ENCODE measurements around the gene EFNB1.

EFNB1 gene

DNA sequence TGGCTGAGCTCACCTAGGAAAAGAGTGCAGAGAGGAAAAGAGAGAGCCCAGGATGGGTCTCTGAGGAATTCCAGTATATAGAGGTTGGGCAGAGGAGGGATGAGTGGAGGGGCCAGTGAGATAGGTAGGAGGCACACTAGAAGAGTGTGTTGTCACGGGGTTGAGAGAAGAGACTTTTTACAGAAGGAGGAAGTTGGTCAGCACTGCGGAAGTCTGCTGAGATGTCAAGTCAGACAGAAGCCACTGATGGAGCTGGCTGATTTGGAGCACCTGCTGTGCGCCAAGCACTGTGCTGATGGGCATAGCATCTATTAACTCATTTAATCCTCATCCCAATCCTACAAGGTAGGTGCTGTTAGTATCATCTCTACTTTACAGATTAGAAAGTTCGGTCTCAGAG is 60.4 kb downstream of the EFNB1 start:
- H3K36me3 ChIP-seq (ENCODE audit: control insufficient read depth in 2 of 2, insufficient read depth in 2 of 2, low read length in 2 of 2): no peaks in the 10 kb centered on the region
- no peaks in the 10 kb centered on the region for H3K9me3 ChIP-seq (ENCODE audit: control insufficient read depth in 2 of 2, low read length in 2 of 2)
- H3K4me1 ChIP-seq (ENCODE audit: control insufficient read depth, insufficient read depth, low read length): peaks cover 14% of the 10 kb centered on the region
- H3K4me3 ChIP-seq (ENCODE audit: low read length in 2 of 2): no peak overlapping the region
- H3K27me3 ChIP-seq (ENCODE audit: control insufficient read depth in 1 of 2, insufficient read depth in 2 of 2, low read length in 2 of 2): peaks cover 0 to 33% of the 10 kb centered on the region in 2 donors
- H3K27ac ChIP-seq (ENCODE audit: low read length): no peak overlapping the region
- H3K9ac ChIP-seq (ENCODE audit: low read length in 2 of 2): no peak overlapping the region
